ENCODE data around the gene PIK3C2G. TPM values are rescaled to one million over a fixed set of nuclear protein-coding genes. Genes with fewer than 3 reads are reported as not detected.
"Not testable (repeated sequence)": the region's sequence is repeated elsewhere in the genome, so short reads cannot be mapped to it uniquely, and the experiment has no call there.

The PIK3C2G gene
- total RNA-seq, 1 donor from 2014 or later = 1.4 TPM

DNA sequence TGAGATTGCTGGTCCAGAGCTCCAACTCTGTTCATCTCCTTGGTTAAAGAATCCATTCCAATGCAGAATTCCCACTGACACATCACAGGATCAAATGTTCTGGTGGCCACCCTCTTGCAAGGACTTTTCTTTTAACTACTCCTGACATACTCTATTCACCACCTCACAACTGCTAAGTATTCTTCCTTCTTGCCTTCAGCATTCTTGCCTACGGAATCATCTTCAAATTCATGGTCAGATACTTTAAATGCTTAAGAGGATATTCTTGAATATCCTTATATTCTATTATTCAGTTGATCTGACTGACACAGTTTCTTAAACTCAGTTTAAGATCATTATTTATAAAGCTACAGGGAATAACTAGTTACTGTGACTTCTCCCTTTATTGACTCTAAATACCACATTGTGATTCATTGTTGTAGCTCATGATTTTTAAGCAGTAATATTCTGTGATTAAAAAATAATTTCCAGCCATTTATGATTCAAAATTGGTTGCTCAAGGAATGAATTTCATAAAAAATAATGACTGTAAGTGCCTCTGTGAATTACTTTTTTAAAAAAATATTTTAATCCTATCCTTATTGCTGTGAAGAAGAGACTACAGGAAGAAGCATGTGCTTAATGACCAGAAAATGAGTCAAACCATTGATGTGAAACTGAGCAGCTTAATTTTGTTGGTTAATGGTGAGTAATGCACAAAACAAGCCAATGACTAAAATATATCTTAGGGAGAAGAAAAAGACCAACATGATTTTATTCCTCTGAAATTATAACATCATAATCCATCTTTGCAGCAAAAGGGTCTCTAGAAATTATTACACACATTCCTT lies 207.1 kb downstream of the PIK3C2G start:
- no peak for DNase-seq (ENCODE audit: low spot score)

- no peak for DNase-seq (ENCODE audit: low spot score)
Measured at GRCh38 chr12:18470251-18470650, 208.9 kb downstream of the PIK3C2G start.

DNA sequence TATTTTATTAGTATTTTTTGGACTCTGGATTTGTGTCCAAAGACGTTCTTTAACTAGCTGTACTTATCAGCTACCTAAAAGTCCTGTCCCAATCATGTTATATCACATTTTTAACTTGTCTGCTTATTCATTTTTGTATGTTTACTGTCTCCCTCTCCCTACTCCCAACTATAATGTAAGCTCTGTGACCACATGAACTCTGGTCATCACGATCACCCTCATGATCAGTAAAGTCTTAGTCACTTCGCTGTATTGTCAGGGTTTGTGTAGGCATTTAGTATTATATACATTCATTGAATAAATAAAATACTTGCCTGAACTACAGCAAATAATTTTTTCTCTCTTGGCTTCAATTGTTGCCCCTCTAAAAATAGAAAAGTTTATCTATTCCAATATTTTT lies 211.0 kb downstream of the PIK3C2G start:
- DNase-seq (ENCODE audit: low spot score) = no peak

GRCh38 chr12:18472806-18473205 lies 211.5 kb downstream of the PIK3C2G start:
- DNase-seq (ENCODE audit: low spot score) = no peak

DNA sequence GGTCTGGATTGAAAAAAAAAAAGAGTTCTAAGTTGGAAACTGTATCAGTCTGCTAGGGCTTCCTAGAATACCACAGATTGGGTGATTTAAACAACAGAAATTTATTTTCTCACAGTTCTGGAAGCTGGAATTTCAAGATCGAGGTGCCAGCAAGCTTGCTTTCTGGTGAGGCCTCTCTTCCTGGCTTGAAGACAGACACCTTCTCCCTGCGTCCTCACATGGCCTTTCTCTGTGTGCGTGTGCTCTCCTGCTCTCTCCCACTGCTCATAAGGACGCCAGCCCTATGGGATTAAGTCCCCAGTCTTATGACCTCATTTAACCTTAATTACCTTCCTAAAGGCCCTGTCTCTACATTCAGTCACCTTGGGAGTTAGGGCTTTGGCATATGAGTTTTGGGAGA lies 215.5 kb downstream of the PIK3C2G start:
- no peak for DNase-seq (ENCODE audit: low spot score)

- DNase-seq (ENCODE audit: low spot score) = no peak
Measured at GRCh38 chr12:18479256-18479655, 217.9 kb downstream of the PIK3C2G start.

GRCh38 chr12:18482601-18483120 lies 221.3 kb downstream of the PIK3C2G start:
- DNase-seq (ENCODE audit: low spot score) = no peak

- no peak for DNase-seq (ENCODE audit: low spot score)
Measured at GRCh38 chr12:18483698-18484325, 222.5 kb downstream of the PIK3C2G start.

DNA sequence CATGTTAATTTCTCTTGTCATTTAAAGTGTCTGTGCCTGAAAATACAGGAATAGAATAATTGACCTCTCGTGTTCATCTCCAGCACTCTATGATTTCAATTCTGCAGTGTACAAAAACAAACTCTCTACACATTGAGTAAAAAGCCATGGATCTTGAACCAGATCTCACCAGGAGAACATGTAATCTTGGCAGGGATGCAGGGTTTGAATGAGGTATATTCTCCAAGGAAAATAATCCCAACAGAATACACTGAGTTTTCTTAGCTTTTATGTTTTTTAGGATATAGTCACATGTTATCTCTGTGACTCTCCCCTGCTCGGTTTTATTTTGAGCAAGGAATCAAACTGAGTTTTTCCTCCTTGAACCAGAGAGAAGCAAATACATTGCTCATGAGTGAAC lies 224.7 kb downstream of the PIK3C2G start:
- DNase-seq (ENCODE audit: low spot score) = no peak

DNA sequence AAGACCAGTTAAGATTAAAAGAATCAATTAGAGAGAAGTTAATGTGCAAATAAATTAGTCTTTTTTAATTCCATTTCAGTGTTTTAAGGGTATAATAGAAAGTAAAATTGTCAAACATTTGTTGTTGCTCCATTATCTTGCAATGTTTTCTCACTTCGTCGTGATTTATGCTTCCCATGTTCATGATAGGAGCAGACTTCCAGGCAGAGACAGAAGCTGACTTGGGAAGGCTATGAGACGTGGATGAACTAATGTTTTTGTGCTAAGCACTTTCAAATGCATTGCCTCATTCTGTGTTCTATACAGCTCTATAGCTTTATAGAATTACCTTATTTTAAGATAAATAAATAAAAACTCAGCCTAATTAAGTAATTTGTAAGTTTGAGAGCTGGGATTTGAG lies 226.2 kb downstream of the PIK3C2G start:
- no peak for DNase-seq (ENCODE audit: low spot score)

DNA sequence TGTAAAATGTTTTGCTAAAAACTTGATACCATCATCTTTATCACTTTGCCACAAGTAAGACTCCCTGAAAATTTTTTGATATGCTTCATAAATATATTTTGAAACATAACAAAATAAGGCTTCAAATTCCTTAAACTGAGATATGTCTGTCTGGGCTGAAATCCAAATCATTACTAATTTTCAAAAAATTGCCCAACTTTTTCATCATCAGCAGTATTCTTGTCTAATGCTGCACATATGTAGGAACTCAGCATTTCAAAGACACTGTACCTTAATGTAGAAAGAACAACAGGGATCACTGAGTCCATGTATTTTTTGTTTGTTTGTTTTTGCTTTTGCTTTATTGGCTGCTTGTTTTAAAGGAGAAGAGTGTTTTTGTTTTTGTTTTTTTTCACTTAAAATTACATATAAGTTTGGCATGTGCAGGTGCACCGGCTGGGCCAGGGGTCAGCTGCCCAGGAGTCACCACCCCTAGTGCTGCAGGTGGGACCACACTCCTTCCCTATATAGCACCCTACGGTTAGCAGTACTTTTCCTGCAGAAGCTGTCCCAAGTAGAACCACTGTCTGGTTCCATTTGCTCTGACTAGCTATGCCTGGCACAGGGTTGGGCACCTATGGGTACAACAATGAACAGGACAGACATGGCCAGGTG lies 231.2 kb downstream of the PIK3C2G start:
- no peak for DNase-seq (ENCODE audit: low spot score)

DNA sequence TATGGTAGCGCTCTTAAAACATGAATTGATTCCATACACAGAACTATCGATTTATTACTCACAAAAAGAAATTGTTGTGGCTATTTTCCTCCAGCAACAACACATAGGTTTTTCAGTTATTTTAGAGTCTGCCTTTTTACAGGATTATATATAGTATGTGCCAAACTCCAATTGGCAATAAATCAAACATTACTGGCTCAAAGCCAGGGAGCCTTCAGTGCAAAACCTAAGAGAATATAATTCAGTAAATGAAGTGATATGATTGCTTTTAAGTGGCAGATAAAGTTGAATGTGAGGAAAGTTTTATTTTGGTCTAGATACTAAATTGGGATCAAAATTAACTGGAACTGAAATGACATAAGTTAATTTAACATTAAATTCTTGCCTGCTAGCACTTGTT lies 234.8 kb downstream of the PIK3C2G start:
- no peak for DNase-seq (ENCODE audit: low spot score)

DNA sequence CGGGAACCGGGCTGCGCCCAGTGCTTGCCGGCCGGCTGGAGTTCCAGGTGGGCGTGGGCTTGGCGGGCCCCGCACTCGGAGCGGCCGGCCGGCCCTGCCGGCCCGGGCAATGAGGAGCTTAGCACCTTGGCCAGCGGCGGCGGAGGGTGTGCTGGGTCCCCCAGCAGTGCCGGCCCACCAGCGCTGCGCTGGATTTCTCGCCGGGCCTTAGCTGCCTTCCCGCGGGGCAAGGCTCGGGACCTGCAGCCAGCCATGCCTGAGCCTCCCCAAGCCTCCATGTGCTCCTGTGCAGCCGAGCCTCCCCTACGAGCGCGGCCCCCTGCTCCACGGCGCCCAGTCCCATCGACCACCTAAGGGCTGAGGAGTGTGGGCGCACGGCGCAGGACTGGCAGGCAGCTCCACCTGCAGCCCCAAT lies 238.8 kb downstream of the PIK3C2G start:
- not testable (repeated sequence) for DNase-seq (ENCODE audit: low spot score)

- not testable (repeated sequence) for DNase-seq (ENCODE audit: low spot score)
Measured at GRCh38 chr12:18500736-18501135, 239.4 kb downstream of the PIK3C2G start.

- no peak for DNase-seq (ENCODE audit: low spot score)
Measured at GRCh38 chr12:18502422-18502968, 241.2 kb downstream of the PIK3C2G start.

- no peak for DNase-seq (ENCODE audit: low spot score)
Measured at GRCh38 chr12:18521461-18521860, 260.1 kb downstream of the PIK3C2G start.

DNA sequence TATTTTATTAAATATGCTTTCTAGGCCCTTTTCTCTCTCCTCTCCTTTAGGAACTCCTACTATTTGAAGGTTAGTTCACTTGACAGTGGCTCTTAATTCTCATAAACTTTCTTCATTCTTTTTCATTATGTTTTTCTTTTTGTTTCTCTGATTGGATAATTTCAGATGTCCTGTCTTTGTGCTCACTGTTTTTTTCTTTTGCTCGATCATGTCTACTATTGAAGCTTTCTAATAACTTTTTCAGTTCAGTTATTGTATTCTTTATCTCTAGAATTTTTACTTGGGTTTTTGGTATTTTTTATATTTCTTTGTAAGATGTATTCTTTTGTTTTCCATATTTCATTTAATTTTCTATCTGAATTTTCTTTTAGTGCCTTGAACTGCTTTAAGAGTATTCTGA lies 261.5 kb downstream of the PIK3C2G start:
- no peak for DNase-seq (ENCODE audit: low spot score)

- DNase-seq (ENCODE audit: low spot score) = not testable (repeated sequence)
Measured at GRCh38 chr12:18542497-18542896, 281.2 kb downstream of the PIK3C2G start.

DNA sequence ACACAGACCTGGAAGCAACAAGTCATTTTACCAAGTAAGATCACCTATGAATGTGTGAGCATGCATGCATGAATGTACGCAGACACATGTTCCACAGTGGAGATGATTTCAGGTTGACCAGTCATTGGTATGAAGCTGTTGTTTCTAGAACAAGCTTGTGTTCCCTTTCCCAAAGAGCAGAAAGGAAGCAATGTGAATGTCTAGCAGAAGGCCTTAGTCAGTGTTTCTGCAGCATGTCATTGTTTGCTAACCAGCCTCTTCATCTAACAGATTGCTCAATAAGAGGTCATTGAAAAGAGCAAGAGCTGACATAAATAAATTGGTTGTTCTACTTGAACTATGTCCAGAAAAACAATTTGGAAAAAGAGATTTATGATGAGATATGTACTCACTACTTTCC lies 285.1 kb downstream of the PIK3C2G start:
- DNase-seq (ENCODE audit: low spot score) = no peak

DNA sequence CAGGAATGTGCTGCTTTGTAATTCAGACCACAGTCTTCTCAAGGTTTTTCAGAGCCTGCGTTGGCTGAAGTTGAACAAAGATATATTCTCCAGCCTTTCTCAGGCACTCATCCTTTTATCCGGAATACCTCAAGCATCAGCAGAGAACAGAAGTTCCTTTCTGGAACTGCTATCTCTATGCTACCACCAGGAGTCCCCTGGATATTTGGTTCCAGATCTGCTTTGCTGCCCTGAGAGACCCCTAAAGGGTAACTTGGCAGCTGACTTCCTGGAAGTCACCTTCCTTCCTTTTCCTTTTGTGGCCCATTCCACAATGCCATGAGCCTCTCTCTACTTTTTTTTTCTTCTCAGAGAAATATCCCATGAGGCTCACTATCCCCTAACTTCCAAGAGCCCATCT lies 288.3 kb downstream of the PIK3C2G start:
- no peak for DNase-seq (ENCODE audit: low spot score)

- DNase-seq (ENCODE audit: low spot score) = no peak
Measured at GRCh38 chr12:18551106-18551505, 289.8 kb downstream of the PIK3C2G start.

DNA sequence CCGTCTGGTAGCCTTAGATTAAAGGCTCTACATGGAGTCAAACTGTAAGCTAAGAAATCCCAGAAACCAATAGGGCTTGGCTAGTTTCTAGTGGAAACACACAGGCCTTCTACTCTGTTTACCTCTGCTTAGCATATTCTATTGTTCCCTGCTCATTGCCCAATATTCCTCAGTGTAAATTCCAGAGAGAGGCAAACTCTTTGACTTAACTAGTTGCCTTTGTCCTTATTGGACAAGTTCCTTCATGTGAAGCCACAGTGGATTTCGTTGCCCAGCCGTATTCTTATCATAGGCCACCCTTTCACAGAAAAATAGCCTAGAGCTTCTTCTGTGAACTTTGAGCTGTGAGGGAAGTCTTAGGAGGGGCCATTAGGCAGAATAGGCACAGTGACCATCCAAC lies 290.4 kb downstream of the PIK3C2G start:
- DNase-seq (ENCODE audit: low spot score) = no peak
